SH-SY5Y (cell line): ENCODE data around the gene DGUOK.

Source experiments
- GATA2 ChIP-seq: IDR thresholded peaks from 2 replicates; pipeline ENCODE4 v1.6.1; 2011; ENCODE audit warnings: mild to moderate bottlenecking, low read depth, low read length
- GATA3 ChIP-seq: IDR thresholded peaks from 2 replicates; pipeline ENCODE4 v1.6.1; 2011; ENCODE audit warnings: low read depth, mild to moderate bottlenecking, low read length, moderate library complexity

DNA sequence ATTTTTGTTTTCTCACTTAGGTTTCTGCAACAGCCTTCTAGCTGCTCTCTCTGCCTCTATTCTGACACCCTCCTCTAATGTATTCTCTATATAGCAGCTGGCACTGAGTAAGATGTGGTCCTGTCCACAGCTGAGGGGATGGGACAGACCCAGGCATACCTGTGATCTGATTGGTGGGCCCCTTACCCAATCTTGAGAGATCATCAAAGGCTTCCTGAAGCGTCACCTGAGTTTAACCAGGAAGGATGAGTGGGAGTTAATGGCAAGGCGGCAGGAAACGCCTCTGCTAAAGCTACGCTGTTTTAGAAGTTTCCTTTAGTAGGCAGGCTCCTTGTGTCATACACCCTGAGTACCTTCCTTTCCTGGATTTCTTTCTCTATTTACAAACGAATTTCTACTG is 52.3 kb downstream of the DGUOK start:
- TF ChIP-seq GATA3: no peak
- TF ChIP-seq GATA2: no peak
